ENCODE results near the gene SEMA4D. TPM values are rescaled to one million over a fixed set of nuclear protein-coding genes. Genes with fewer than 3 reads are reported as not detected.

The SEMA4D gene
- total and polyA plus RNA-seq, 2 experiments from 2014 or later, result 9.4 to 10.4 TPM

GRCh38 chr9:89491694-89492093 lies 6.2 kb downstream of the SEMA4D start:
- H2AFZ ChIP-seq, result no peak overlapping the region
- no peak for DNase-seq (ENCODE audit: low spot score)
- WGBS (ENCODE audit: low lambda C conversion rate, missing lambda C conversion rate), result 95% methylated on average over 8 of the region's 9 CpGs

GRCh38 chr9:89489548-89490530 lies 8.1 kb downstream of the SEMA4D start:
- Histone ChIP-seq H3K79me2 (peaks cover 64% of the 10 kb centered on the region), H3K9me3 (ENCODE audit: low read depth) (no peaks in the 10 kb centered on the region), H4K20me1 (ENCODE audit: insufficient read depth, poor library complexity, severe bottlenecking) (peaks cover 3% of the 10 kb centered on the region), H3K4me3 (no peak overlapping the region), H3K4me1 (ENCODE audit: insufficient read depth) (no peaks in the 10 kb centered on the region), H3K36me3 (replicated peaks; ENCODE audit: insufficient read depth, low read depth) (no peaks in the 10 kb centered on the region), H3K4me2 (no peak overlapping the region), H3K27ac (no peak overlapping the region), H2AFZ (no peak overlapping the region), H3K9me2 (replicated peaks; ENCODE audit: insufficient read depth) (no peaks in the 10 kb centered on the region), H3K27me3 (no peaks in the 10 kb centered on the region)
- WGBS (ENCODE audit: low lambda C conversion rate, missing lambda C conversion rate), result 83% methylated on average over 13 of the region's 13 CpGs
- DNase-seq (ENCODE audit: low spot score), result no peak
- TF ChIP-seq EZH2phosphoT487 (IDR thresholded peaks at IDR 0.05; ENCODE audit: low read depth, severe bottlenecking, unreplicated experiment), result no peak
- TF ChIP-seq, protein P1, sequence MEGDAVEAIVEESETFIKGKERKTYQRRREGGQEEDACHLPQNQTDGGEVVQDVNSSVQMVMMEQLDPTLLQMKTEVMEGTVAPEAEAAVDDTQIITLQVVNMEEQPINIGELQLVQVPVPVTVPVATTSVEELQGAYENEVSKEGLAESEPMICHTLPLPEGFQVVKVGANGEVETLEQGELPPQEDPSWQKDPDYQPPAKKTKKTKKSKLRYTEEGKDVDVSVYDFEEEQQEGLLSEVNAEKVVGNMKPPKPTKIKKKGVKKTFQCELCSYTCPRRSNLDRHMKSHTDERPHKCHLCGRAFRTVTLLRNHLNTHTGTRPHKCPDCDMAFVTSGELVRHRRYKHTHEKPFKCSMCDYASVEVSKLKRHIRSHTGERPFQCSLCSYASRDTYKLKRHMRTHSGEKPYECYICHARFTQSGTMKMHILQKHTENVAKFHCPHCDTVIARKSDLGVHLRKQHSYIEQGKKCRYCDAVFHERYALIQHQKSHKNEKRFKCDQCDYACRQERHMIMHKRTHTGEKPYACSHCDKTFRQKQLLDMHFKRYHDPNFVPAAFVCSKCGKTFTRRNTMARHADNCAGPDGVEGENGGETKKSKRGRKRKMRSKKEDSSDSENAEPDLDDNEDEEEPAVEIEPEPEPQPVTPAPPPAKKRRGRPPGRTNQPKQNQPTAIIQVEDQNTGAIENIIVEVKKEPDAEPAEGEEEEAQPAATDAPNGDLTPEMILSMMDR (IDR thresholded peaks at IDR 0.05; ENCODE audit: poor library complexity), result no peak
- TF ChIP-seq EZH2 (IDR thresholded peaks at IDR 0.05; ENCODE audit: borderline replicate concordance), result no peak

More at GRCh38 chr9:89491694-89492093, 6.2 kb downstream of the SEMA4D start:
- H3K9me3 ChIP-seq (ENCODE audit: low read depth), result no peaks in the 10 kb centered on the region
- TF ChIP-seq EZH2 (IDR thresholded peaks at IDR 0.05; ENCODE audit: borderline replicate concordance) (no peak), EZH2phosphoT487 (IDR thresholded peaks at IDR 0.05; ENCODE audit: low read depth, severe bottlenecking, unreplicated experiment) (no peak)
- TF ChIP-seq, protein P1 (IDR thresholded peaks at IDR 0.05; ENCODE audit: poor library complexity), result no peak
- H3K27ac ChIP-seq, result no peak overlapping the region
- no peaks in the 10 kb centered on the region for H3K4me1 ChIP-seq (ENCODE audit: insufficient read depth)
- H3K36me3 ChIP-seq (replicated peaks; ENCODE audit: insufficient read depth, low read depth), result no peaks in the 10 kb centered on the region
- no peaks in the 10 kb centered on the region for H3K27me3 ChIP-seq
- no peaks in the 10 kb centered on the region for H3K9me2 ChIP-seq (replicated peaks; ENCODE audit: insufficient read depth)
- H4K20me1 ChIP-seq (ENCODE audit: insufficient read depth, poor library complexity, severe bottlenecking), result peaks cover 3% of the 10 kb centered on the region
- H3K79me2 ChIP-seq, result peaks cover 70% of the 10 kb centered on the region
- no peak overlapping the region for H3K4me2 ChIP-seq
- no peak overlapping the region for H3K4me3 ChIP-seq

DNA sequence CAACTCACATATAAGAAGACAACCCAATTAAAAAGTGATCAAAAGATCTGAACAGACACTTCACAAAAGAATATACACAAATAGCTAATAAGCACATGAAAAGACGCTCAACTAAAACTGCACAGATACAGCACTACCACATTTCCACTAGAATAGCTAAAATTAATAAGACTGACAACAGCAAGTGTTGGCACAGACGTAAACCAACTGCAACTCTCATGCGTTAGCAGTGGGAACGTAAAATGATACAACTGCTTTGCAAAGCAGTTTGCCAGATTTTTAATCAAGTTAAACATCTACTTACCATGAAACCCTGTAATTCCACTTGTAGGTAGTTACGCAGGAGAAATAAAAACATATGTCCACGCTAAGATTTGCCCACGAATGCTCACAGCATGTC lies 9.0 kb downstream of the SEMA4D start:
- H3K27ac ChIP-seq, result no peak overlapping the region
- H3K36me3 ChIP-seq (replicated peaks; ENCODE audit: insufficient read depth, low read depth), result no peaks in the 10 kb centered on the region
- H3K27me3 ChIP-seq, result no peaks in the 10 kb centered on the region
- no peak overlapping the region for H2AFZ ChIP-seq
- H3K9me2 ChIP-seq (replicated peaks; ENCODE audit: insufficient read depth), result no peaks in the 10 kb centered on the region
- TF ChIP-seq EZH2phosphoT487 (IDR thresholded peaks at IDR 0.05; ENCODE audit: low read depth, severe bottlenecking, unreplicated experiment), result no peak
- TF ChIP-seq, protein P1 (IDR thresholded peaks at IDR 0.05; ENCODE audit: poor library complexity), result no peak
- TF ChIP-seq EZH2 (IDR thresholded peaks at IDR 0.05; ENCODE audit: borderline replicate concordance), result no peak
- H3K4me2 ChIP-seq, result no peak overlapping the region
- H3K4me3 ChIP-seq, result no peak overlapping the region
- no peak for DNase-seq (ENCODE audit: low spot score)
- H4K20me1 ChIP-seq (ENCODE audit: insufficient read depth, poor library complexity, severe bottlenecking), result peaks cover 3% of the 10 kb centered on the region
- WGBS (ENCODE audit: low lambda C conversion rate, missing lambda C conversion rate), result 87% methylated on average over 7 of the region's 7 CpGs
- H3K9me3 ChIP-seq (ENCODE audit: low read depth), result no peaks in the 10 kb centered on the region
- peaks cover 62% of the 10 kb centered on the region for H3K79me2 ChIP-seq
- H3K4me1 ChIP-seq (ENCODE audit: insufficient read depth), result no peaks in the 10 kb centered on the region
